GM12873 (cell line): ENCODE data around the gene PIGM.

Source experiments
- CTCF ChIP-seq: IDR thresholded peaks from 2 replicates; pipeline ENCODE4 v1.5.1; 2012; ENCODE audit warnings: low read depth, mild to moderate bottlenecking, moderate library complexity, low read length, control low read depth; ENCODE audit not compliant: insufficient read depth; ENCODE audit errors: missing control alignments

Gene PIGM

GRCh38 chr1:160031365-160032164 is at the start of gene PIGM:
PIGM (minus strand) TSS chr1:160031990; CDS start chr1:160031739, 251 bp downstream.
- no peak for TF ChIP-seq CTCF

GRCh38 chr1:160081261-160081936 is 49.6 kb upstream of the PIGM start, which contains the start of gene KCNJ9:
KCNJ9 (plus strand) TSS chr1:160081538; CDS start chr1:160084031, 2,493 bp downstream.
- TF ChIP-seq CTCF: no peak

- TF ChIP-seq CTCF: no peak
Observed at GRCh38 chr1:160080381-160081100, 48.8 kb upstream of the PIGM start.

GRCh38 chr1:160079448-160079847 is 47.7 kb upstream of the PIGM start:
- no peak for TF ChIP-seq CTCF

- TF ChIP-seq CTCF: peak; percentile 93
Observed at GRCh38 chr1:160078512-160079195, 46.9 kb upstream of the PIGM start.

- no peak for TF ChIP-seq CTCF
Observed at GRCh38 chr1:160077486-160077885, 45.7 kb upstream of the PIGM start.
